Endothelial cell of umbilical vein (primary cell): ENCODE measurements around the gene C6orf136.

Experiments
- CTCF ChIP-seq, 2 donors: IDR thresholded peaks; 1 replicate in 1 of 2; 2 replicates in 1 of 2; pipeline ENCODE4 v1.5.1; 2011; ENCODE audit warnings: low read length in 2 of 2, mild to moderate bottlenecking in 2 of 2, moderate library complexity in 2 of 2, control low read depth in 1 of 2, inconsistent platforms in 1 of 2, low read depth in 1 of 2; ENCODE audit not compliant: insufficient read depth in 1 of 2; ENCODE audit errors: extremely low read depth in 1 of 2
- MAX ChIP-seq: IDR thresholded peaks from 2 replicates; pipeline ENCODE4 v1.6.1; 2011; ENCODE audit not compliant: insufficient read depth, insufficient read length
- POLR2A ChIP-seq: IDR thresholded peaks from 2 replicates; pipeline ENCODE4 v1.6.1; 2012; ENCODE audit warnings: low read depth, mild to moderate bottlenecking, control low read depth, low read length

- no peak for TF ChIP-seq CTCF (IDR thresholded peaks at IDR 0.05; ENCODE audit: extremely low read depth in 1 of 2, insufficient read depth in 1 of 2, low read depth in 1 of 2, low read length in 2 of 2)
- TF ChIP-seq POLR2A, result no peak
- no peak for TF ChIP-seq MAX
These were observed 3.3 kb upstream of the C6orf136 start for GRCh38 chr6:30643656-30644055.
